ENCODE data around the gene GALNT2.

DNA sequence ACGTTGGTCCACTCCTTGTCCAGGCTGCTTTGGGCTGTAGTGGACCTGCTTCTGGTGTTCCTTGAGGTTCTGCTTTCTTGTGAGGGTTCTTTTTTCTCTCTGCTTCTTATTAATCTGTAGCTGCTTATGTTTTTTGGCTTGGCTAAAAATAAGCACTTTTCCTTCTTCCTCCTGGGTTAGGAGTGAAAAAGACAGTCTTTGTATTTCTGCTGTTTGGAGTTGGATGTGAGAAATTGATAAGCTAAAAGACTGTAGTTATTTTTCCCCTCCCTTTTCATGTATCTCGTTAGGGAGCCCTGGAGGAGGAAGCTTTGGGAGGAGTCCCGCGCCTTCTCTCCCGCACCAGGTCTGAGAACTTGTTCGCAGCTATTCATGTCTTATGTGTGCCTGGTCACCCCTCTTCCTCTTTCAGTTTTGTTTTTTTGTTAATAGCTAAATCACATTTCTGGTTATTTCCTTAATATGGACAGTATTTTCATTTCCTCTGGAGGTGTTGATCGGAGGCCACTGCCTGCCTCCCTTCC, 79.0 kb downstream of the GALNT2 start:
- TF ChIP-seq EZH2phosphoT487 (IDR thresholded peaks at IDR 0.05; ENCODE audit: borderline replicate concordance, low read depth), result no peak
- no peak for TF ChIP-seq MXI1 (IDR thresholded peaks at IDR 0.05; ENCODE audit: low read depth, low read length)
- TF ChIP-seq, protein P1, sequence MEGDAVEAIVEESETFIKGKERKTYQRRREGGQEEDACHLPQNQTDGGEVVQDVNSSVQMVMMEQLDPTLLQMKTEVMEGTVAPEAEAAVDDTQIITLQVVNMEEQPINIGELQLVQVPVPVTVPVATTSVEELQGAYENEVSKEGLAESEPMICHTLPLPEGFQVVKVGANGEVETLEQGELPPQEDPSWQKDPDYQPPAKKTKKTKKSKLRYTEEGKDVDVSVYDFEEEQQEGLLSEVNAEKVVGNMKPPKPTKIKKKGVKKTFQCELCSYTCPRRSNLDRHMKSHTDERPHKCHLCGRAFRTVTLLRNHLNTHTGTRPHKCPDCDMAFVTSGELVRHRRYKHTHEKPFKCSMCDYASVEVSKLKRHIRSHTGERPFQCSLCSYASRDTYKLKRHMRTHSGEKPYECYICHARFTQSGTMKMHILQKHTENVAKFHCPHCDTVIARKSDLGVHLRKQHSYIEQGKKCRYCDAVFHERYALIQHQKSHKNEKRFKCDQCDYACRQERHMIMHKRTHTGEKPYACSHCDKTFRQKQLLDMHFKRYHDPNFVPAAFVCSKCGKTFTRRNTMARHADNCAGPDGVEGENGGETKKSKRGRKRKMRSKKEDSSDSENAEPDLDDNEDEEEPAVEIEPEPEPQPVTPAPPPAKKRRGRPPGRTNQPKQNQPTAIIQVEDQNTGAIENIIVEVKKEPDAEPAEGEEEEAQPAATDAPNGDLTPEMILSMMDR (IDR thresholded peaks at IDR 0.05), result no peak
- no peak for TF ChIP-seq CHD2 (IDR thresholded peaks at IDR 0.05; ENCODE audit: low read length, partially characterized antibody)
- TF ChIP-seq YY1 (IDR thresholded peaks at IDR 0.05; ENCODE audit: low read depth), result no peak
- TF ChIP-seq EP300 (IDR thresholded peaks at IDR 0.05; ENCODE audit: borderline replicate concordance in 1 of 2, low read depth in 1 of 2, low read length in 1 of 2), result no peak
- TF ChIP-seq SIN3A (IDR thresholded peaks at IDR 0.05; ENCODE audit: borderline replicate concordance, low read depth, low read length), result no peak
- no peak for TF ChIP-seq ELF1 (IDR thresholded peaks at IDR 0.05)
- TF ChIP-seq SMC3 (IDR thresholded peaks at IDR 0.05; ENCODE audit: low read depth, low read length), result no peak
